ENCODE data around the gene FRRS1L. TPM values are rescaled to one million over a fixed set of nuclear protein-coding genes. Genes with fewer than 3 reads are reported as not detected.
"Not testable (repeated sequence)": the region's sequence is repeated elsewhere in the genome, so short reads cannot be mapped to it uniquely, and the experiment has no call there.

The FRRS1L gene
- total RNA-seq, 4 donors from 2014 or later, result 1.5 to 12.6 (median 2.8) TPM

DNA sequence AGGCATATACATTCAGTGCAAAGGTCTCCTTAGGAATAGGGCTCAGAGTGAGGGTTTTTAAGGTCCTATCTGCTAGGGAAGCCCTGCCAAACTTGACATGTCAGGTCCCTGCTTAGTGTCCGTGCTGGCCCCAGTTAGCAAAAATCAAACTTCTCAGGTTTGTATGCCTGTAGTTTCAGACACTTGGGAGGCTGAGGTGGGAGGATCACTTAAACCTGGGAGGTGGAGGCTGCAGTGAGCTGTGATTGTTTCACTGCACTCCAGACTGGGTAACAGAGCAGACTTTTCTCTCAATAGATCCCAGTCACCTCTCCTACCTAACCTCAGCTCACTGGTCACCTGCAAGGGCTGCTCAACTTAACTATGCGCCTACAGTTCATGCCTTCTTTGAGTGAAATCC lies 28.6 kb downstream of the FRRS1L start:
- Histone ChIP-seq H3K27ac (no peak overlapping the region), H3K4me3 (no peak overlapping the region), H3K9me3 (no peaks in the 10 kb centered on the region), H3K36me3 (no peaks in the 10 kb centered on the region), H3K27me3 (no peaks in the 10 kb centered on the region), H3K4me1 (no peaks in the 10 kb centered on the region)
- TF ChIP-seq POLR2A (IDR thresholded peaks at IDR 0.05) (no peak), EP300 (IDR thresholded peaks at IDR 0.05) (no peak)
- TF ChIP-seq, protein P1, sequence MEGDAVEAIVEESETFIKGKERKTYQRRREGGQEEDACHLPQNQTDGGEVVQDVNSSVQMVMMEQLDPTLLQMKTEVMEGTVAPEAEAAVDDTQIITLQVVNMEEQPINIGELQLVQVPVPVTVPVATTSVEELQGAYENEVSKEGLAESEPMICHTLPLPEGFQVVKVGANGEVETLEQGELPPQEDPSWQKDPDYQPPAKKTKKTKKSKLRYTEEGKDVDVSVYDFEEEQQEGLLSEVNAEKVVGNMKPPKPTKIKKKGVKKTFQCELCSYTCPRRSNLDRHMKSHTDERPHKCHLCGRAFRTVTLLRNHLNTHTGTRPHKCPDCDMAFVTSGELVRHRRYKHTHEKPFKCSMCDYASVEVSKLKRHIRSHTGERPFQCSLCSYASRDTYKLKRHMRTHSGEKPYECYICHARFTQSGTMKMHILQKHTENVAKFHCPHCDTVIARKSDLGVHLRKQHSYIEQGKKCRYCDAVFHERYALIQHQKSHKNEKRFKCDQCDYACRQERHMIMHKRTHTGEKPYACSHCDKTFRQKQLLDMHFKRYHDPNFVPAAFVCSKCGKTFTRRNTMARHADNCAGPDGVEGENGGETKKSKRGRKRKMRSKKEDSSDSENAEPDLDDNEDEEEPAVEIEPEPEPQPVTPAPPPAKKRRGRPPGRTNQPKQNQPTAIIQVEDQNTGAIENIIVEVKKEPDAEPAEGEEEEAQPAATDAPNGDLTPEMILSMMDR (IDR thresholded peaks at IDR 0.05), result no peak
- no peak for DNase-seq (ENCODE audit: low spot score in 2 of 2)
- WGBS, 2 donors, result 92 to 98% methylated on average over 2 of the region's 2 CpGs

DNA sequence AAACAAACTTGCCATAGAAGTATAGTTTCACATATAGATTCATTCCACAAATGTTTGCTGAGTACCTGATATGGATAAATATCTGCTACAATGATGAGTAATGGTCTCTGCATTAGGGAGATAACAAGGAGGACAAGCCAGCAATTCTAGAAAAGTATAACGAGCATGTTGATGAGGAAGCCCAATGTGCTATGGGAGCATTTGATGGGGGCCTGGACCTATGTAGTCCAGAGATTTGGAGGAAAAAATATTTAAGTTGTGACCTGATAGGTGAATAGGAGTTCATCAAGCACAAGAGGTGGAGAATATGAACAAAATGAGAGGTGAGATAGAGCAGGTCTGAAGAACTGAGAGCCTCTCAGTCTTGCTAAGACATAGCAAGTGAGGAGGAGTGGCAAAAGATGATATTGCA lies 32.9 kb downstream of the FRRS1L start:
- peaks cover 0 to 8% (median 0%) of the 10 kb centered on the region in 4 donors for H3K4me1 ChIP-seq
- no peak overlapping the region for H3K27ac ChIP-seq
- no peak for DNase-seq (ENCODE audit: low spot score in 2 of 2)
- H3K27me3 ChIP-seq, result no peaks in the 10 kb centered on the region
- H3K4me3 ChIP-seq, result no peak overlapping the region
- no peaks in the 10 kb centered on the region for H3K9me3 ChIP-seq
- TF ChIP-seq POLR2A (IDR thresholded peaks at IDR 0.05), result no peak
- TF ChIP-seq, protein P1 (IDR thresholded peaks at IDR 0.05), result no peak
- no peak for TF ChIP-seq EP300 (IDR thresholded peaks at IDR 0.05)
- WGBS, 2 donors, result 83 to 92% methylated on average over 1 of the region's 1 CpG
- no peaks in the 10 kb centered on the region for H3K36me3 ChIP-seq

DNA sequence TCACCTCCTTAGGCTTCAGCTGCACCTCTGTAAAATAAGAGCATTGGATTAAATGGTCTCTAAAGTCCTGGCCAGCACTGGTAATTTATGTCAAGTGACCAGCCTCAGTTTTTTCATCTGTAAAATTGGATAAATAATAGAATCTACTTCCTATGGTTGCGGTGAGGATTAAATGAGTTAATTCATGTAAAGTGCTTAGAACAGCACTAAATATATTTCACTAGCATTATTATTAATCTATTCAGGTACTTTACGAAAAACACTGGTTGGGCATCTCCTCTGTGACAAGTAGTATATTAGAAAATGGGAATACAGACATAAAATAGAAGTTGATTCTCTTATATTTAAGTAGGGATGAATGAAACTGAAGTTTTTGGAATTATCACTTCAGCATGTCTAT lies 33.5 kb downstream of the FRRS1L start:
- peaks cover 0 to 8% (median 0%) of the 10 kb centered on the region in 4 donors for H3K4me1 ChIP-seq
- no peak overlapping the region for H3K27ac ChIP-seq
- TF ChIP-seq EP300 (IDR thresholded peaks at IDR 0.05), result no peak
- TF ChIP-seq POLR2A (IDR thresholded peaks at IDR 0.05), result no peak
- TF ChIP-seq, protein P1 (IDR thresholded peaks at IDR 0.05), result no peak
- H3K4me3 ChIP-seq, result no peak overlapping the region
- H3K27me3 ChIP-seq, result no peaks in the 10 kb centered on the region
- DNase-seq (ENCODE audit: low spot score in 2 of 2), result no peak
- no peaks in the 10 kb centered on the region for H3K36me3 ChIP-seq
- WGBS, 2 donors, result 90 to 95% methylated on average over 2 of the region's 2 CpGs
- no peaks in the 10 kb centered on the region for H3K9me3 ChIP-seq

DNA sequence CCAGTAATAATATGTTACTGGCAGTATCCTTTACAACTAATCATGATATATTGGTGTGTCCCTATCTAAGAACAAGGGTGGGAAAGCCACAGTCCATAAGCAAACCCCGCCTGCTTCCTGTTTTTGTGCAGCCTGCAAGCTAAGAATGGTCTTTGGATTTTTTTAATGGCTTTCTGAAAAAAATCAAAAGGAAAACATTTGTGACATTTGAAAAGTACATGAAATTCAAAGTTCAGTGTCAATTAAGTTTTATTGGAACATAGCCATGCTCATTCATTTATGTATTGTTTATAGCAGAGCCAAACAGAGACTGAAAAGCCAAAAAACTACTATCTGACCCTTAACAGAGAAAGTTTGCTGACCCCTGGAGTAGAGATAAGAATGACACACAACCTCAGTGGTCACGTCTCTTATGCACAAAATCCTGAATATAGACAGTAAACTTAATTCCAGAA lies 34.5 kb downstream of the FRRS1L start:
- Histone ChIP-seq H3K4me3 (no peak overlapping the region), H3K27me3 (no peaks in the 10 kb centered on the region), H3K9me3 (no peaks in the 10 kb centered on the region), H3K4me1 (peaks cover 0 to 8% (median 0%) of the 10 kb centered on the region in 4 donors), H3K27ac (no peak overlapping the region), H3K36me3 (no peaks in the 10 kb centered on the region)
- 29 to 38% methylated on average over 2 of the region's 2 CpGs for WGBS, 2 donors
- TF ChIP-seq EP300 (IDR thresholded peaks at IDR 0.05) (no peak), POLR2A (IDR thresholded peaks at IDR 0.05) (no peak)
- TF ChIP-seq, protein P1 (IDR thresholded peaks at IDR 0.05), result no peak
- no peak for DNase-seq (ENCODE audit: low spot score in 2 of 2)

DNA sequence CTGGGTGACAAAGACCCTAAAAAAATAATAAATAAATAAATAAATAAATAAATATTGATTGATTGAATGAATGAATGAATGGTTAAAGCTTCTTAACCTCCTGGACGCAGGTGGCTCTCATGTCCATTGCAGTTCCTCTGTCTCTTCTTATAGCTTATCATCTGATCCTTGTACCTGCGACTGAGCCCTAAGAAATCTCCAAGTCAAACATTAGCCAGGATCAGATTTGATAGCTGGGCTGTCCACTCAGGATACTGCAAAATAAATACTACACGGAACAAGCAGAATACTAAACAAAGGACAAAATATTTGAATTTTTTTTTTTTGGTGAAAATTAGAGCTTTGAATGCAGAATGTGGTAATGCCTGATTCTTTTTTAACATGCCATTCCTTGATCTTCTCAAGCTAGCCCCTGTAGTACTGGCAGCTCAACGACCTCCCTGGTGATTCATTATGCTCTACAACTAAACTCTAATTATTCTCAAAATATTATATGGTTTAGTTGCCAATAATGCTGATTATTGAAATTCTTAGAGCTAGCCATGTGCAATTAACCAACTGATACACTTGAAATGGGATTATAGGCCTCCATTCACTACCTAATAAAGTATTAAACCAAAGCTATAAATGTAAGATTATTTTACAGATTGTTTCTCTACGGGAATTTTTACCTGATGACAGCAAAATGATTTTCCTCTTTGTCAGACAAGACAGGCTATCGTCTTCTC lies 37.4 kb downstream of the FRRS1L start:
- no peaks in the 10 kb centered on the region for H3K9me3 ChIP-seq
- WGBS, 2 donors, result 77 to 87% methylated on average over 6 of the region's 6 CpGs
- no peak for DNase-seq (ENCODE audit: low spot score in 2 of 2)

DNA sequence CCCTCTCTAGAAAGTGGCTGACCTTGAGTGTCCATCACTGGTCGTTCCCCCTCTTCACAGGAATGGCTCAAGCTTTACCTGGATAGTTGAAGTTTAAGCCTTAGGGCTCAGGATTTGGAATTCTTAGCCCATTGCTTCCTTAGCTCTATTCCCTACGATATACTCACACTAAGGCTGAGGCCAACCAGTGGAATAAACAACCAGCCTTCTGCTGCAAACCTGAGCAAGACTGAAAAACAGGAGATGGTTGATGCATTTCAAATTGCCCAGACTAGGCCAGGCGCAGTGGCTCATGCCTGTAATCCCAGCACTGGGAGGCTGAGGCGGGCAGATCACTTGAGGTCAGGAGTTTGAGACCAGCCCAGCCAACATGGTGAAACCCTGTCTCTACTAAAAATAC lies 40.4 kb downstream of the FRRS1L start:
- 76 to 81% methylated on average over 4 of the region's 4 CpGs for WGBS, 2 donors
- DNase-seq (ENCODE audit: low spot score in 2 of 2); H3K36me3 ChIP-seq: not testable (repeated sequence)

More for the DNA sequence above, 37.4 kb downstream of the FRRS1L start:
- Histone ChIP-seq H3K36me3 (no peaks in the 10 kb centered on the region), H3K4me3 (no peak overlapping the region), H3K4me1 (peaks cover 0 to 8% (median 0%) of the 10 kb centered on the region in 4 donors), H3K27me3 (no peaks in the 10 kb centered on the region), H3K27ac (no peak overlapping the region)
- no peak for TF ChIP-seq EP300 (IDR thresholded peaks at IDR 0.05)
- TF ChIP-seq POLR2A (IDR thresholded peaks at IDR 0.05), result no peak
- TF ChIP-seq, protein P1 (IDR thresholded peaks at IDR 0.05), result no peak

More for the DNA sequence above, 40.4 kb downstream of the FRRS1L start:
- not testable (repeated sequence) for H3K27me3 ChIP-seq, H3K9me3 ChIP-seq, H3K4me1 ChIP-seq, H3K4me3 ChIP-seq, H3K27ac ChIP-seq
